COLO829 (cell line): Measurements from ENCODE around the gene ADAM12.
"Not testable (repeated sequence)": the region's sequence is repeated elsewhere in the genome, so short reads cannot be mapped to it uniquely, and the experiment has no call there.

Experiments used
- DNase-seq: peaks from one replicate; pipeline ENCODE4 v3.0.0; 2012; ENCODE audit warnings: low spot score

ADAM12 gene

DNA sequence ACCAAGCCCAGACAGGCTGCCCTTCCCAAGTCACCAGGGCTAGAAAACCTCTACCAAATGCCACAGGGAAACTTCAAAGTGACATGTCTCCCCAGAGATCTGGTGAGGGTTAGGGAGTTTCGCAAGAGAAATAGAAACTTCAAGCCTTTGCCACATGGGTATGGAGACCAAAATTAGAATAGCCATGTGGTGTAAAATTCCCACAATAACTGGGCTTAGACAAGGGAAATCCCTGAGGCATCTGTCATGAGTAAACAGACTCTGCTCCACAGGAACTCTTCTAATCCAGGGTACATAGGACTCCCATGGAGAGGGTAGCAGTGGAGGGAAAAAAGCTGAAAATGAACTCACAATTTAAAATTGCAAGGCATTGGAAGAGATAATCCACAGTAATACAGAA, 14.3 kb downstream of the ADAM12 start:
- DNase-seq, result no peak

DNA sequence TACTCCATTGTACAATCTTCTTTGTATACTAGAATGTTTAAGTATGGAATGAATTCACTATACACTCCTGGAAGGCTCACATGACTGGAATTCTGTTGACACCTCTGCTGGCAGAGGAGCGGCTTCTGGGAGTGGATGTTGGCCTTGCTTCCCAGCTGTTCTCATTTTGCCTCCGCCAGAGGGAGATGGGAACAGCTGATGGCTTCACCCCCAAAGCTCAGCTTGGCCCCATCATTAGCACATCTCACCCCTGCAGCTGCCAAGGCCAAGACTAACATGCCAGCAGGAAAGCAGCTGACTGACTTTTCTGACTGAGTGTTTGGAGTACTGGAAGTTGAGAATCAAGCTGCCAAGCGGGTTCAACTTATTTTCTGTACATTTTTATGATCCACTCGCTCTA, 15.1 kb downstream of the ADAM12 start:
- DNase-seq, result no peak

DNA sequence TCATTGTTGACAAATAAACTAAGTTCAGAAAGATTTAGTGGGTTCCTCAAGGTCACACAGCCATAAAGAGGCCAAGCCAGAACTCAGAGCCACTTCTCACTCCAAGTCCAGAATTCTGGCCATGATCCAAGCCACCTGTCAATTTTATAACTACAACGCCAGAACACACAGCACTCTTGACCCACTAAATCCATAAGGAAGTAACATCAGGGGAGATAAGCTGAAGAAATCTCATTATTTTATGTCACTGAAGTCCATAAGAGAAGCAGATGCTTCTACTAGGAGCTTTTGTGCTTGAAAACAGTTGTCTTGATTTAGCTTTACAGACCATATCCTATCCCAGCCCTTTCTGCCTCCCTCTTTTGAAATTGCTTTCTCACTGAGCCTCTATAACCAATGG, 15.9 kb downstream of the ADAM12 start:
- DNase-seq, result no peak

DNA sequence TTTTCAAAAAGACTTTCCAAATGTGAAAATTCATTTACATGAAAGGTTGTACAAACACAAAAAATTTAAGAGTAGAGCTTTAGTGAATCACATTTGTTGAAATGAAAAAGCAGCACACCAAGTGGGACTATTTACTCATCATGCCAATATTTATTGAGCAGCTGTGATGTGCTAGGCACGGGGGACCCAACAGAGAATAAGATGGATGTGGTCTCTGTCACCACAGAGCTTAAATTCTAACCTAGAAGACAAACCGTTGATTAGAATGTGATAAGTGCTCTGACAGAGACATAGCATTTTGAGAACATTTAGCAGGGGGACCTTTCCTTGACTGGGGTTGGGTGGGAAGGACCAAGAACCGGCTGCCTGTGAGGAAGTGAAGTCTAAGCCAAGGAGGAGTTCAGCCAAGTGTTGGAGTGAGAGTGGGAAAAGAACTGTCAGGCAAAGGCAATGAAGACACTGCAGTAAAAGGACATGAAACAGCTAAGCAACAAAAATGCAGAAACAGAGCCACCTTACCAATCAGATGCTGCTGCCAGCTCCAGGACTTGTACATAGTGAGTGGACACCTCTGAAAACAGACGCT, 19.1 kb downstream of the ADAM12 start:
- DNase-seq, result no peak

DNA sequence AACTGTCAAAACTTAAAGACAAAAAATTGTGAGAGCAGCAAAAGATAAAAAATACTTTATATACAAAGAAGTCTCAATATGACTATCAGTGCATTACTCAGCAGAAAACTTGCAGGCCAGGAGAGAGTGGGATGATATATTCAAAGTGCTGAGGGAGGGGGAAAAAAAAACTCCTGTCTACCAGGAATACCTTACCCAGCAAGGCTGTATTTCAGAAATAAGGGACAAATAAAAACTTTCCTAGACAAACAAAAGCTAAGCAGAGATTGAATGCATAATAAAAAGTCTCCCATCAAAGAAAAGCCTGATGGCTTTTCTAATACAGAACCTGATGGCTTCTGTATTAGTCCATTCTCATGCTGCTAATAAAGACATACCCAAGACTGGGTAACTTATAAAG, 31.1 kb downstream of the ADAM12 start:
- DNase-seq, result no peak

DNA sequence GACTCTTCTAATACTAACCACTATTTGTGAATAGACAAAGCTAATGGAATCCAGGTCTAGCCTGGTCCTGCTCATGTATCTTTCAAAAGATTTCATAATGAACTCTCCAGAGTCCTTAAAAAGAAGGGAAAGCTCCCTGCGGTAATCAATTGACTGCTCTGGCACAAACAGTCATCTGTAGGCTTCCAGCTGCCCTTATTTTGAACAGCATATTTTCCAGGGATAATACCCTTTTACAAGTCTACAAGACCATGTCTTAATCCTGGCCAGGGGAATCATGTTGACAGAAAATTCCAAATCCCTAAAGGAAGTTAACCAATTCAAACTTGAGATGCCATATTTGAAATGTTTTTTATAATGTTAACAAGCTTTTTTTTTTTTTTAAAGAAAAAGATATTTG, 34.6 kb downstream of the ADAM12 start:
- DNase-seq, result no peak

DNA sequence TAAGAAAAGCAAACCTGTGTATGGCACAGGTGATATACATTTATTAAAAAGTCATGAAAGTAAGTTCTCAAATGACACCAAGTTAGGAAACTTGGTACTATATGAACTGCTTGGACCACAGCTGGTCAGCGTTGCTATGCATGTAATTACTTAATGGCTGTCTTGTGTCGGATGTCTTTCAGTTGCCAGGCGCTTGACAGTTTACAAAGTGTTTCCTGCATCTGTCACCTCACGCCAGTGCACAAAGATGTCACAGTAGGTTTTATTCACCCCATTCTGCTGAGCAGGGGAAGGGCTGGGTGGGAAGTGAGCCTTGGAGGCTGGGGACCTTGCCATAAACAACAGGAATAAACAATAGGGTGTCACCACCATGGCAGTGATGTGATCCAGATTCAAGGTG, 35.8 kb downstream of the ADAM12 start:
- DNase-seq, result no peak

DNA sequence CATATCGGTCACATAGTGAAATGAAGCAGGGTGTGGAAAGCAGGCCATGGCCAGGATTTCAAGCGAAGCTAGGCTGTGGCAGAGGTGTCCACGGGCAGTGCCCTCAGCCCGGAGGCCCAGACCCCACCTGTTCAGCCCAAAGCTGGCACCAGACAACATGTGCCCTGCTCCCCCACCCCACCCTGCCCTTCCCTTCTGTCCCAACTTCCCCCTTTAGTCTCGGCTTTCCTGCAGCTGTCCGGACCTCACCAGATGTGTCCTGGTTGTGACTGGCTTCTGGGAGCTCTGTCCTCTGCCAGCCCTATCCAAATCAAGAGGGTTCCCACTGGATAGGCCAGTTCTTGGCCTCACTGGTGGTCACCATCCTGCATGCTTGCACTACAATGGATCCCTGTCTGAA, 37.3 kb downstream of the ADAM12 start:
- no peak for DNase-seq

DNA sequence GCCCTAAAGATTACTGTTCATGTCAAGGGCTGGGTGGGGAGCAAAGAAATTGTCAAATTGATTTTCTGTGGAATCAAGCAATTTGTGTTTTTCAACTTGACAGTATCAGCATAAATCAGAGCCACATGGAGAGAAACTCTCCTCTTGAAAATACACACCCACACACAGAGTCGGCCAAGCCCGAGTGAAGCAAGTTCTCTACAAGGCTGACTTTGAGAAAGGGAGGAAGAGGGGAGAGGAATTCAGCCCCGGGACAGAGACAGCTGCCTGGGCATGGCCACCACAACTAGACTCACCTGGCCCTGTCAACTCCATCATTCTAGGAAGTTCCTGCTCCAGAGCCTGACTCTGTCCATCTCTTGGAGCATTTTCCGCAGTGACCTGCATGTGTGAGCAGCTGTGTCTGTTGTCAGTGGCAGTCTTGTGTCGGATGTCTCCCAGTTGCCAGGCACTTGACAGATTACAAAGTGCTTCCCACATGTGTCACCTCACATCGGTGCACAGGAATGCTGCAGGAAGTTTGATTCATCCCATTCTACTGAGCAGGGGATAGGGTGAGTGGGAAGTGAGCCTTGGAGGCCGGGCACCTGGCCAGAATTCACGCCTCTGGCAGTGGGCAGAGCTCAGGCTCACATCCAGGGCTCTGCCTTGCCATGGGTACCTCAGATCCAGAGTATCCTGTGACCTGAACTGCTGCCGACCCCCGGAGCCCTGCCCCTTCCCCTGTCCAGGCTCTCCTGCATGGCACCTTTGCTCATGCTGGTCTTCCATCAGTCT, 37.9 kb downstream of the ADAM12 start:
- DNase-seq, result no peak

DNA sequence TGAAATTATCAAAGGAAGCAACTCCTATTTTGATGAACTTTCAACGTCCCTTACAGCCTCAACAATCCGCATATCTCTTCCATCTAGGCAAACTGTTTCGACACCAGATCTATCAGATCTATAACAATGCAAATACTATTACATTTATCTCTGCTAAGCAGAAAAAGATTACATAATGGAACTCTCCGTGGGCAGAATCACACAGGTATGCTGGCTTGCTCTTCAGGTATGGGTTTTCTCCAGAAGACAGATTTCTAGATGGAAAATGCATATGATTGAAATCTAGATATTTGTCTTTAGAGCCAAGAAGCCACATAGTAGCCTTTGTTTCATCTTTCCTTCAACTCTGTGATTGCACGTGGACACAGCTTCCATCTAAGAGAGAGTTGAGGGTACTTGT, 38.6 kb downstream of the ADAM12 start:
- no peak for DNase-seq

DNA sequence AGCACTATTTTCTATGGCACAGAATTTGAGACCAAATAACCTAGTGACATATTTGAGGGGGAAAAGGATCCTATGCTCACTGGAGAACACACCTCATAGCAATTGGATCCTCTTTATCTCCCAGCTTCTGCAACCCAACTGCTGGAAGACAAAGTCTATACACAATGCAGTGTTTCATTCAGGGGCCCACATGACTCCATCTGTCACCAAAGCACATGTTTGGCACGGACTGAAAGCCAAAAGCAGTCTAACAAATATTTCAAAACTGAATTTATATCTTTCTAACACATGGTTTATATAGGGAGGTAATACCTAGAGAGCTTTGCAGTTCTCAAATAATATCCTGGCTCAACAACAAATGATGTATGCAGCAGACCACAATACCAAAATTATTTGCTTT, 39.2 kb downstream of the ADAM12 start:
- no peak for DNase-seq

DNA sequence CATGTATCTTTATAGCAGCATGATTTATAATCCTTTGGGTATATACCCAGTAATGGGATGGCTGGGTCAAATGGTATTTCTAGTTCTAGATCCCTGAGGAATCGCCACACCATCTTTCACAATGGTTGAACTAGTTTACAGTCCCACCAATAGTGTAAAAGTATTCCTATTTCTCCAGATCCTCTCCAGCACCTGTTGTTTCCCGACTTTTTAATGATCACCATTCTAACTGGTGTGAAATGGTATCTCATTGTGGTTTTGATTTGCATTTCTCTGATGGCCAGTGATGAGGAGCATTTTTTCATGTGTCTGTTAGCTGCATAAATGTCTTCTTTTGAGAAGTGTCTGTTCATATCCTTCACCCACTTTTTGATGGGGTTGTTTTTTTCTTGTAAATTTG, 44.8 kb downstream of the ADAM12 start:
- DNase-seq, result not testable (repeated sequence)

DNA sequence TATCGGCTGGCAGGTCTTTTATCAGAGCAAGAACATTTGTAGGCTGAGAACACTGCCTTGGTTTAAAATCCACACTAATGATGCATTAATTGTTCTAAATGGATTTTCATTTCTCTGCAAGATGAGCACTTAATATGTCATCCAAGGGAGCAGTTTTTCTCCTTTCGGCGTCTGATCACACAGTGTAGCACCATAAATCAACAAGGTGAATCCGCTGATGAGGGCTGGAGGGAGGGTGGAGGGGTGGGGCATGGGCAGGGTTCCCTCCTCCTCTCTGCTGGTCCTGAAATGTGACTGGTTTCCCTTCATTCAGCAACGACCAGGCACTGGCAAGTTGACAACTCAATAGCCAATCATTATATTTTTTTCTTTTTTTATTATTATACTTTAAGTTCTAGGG, 45.6 kb downstream of the ADAM12 start:
- no peak for DNase-seq

DNA sequence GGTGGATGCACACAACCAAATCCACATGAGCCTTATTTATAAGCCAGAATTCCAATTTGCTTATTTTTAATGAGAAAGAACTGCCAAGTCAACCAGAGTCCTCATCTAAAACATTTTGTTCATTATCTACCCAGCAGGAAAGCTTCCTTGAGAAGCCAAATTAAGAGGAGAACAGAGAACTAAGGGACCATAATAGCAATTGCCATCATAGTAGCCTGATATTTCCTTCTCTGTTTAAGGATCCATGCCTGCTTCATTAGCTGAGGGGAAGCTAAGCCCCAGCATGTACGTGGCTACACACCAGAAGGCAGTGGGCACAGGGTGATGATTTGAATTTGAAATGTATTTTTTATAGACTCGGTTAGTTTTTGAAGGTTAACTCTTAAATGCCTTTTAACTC, 46.8 kb downstream of the ADAM12 start:
- no peak for DNase-seq

DNA sequence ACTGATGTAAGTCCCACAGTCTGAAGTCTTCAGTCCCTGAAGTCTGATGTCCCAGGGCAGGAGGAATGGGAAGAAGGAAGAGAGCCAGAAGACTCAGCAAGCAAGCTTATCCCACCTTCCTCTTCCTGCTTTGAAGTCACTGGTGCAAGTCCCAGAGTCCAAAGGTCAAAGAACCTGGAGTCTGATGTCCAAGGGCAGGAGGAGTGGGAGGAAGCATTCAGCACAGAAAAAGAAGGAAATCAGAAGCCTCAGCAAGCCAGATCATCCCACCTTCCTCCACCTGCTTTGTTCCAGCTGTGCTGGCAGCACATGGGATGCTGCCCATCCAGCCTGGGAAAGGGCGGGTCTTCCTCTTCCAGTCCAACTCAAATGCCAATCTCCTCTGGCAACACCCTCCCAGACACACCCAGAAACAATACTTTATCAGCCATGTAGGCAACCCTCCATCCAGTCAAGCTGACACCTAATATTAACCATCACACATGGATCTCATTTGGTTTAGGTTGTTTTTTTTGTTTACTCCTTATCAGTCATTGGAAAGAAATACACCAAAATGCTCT, 50.9 kb downstream of the ADAM12 start:
- DNase-seq, result no peak

DNA sequence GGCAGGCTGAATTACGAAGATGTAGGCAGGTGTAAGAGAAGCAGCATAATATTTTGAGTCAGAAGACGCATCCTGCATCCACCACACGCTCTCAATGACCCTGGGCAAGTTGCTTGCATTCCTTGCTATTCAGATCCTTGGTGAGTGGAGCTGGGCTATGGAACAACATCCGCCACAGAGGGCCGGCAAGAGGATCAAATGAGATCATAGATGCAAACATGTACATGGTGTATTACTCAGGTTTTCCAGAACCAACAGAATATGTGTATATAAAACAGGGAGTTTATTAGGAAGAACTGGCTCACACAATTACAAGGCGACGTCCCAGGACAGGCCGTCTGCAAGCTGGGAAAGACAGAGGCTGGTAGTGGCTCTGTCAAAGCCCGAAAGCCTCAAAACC, 51.5 kb downstream of the ADAM12 start:
- no peak for DNase-seq

DNA sequence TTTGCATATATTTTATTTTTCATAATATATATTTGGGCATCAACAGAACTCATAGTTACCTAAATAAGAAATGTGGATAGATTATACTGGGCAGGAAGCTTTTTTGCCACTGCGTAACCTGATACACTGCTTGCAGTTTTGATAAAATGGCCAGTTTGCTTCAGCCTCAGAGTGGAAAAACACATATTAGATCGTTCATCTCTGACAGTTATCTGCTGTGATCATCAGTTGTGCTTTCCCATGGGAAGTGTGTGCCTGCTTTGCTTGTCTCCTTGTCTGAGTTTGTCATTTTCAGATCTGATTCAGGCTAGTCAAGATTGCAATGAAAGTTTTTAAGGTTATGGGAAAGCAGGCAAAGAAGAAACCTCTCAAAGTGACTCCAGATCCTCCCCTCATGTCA, 54.0 kb downstream of the ADAM12 start:
- DNase-seq, result no peak

DNA sequence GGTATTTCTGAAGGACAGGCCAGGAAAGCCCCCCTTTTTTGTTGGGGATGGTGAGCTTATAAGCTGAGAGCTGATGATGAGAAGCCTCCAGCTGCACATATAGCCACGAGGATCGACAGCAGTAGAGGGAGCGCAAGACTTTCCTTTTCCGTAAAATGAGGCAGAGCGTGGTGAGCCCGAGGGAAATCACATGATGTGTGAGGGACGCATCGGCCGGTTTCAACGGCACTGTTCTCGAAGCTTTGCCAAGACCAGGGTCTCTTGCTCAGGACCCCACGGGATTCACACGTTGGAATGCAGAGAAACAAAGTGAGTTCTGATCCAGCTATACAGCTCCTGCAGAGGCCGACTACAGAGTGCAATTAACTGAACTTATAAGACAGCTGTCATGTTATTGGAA, 55.7 kb downstream of the ADAM12 start:
- no peak for DNase-seq

DNA sequence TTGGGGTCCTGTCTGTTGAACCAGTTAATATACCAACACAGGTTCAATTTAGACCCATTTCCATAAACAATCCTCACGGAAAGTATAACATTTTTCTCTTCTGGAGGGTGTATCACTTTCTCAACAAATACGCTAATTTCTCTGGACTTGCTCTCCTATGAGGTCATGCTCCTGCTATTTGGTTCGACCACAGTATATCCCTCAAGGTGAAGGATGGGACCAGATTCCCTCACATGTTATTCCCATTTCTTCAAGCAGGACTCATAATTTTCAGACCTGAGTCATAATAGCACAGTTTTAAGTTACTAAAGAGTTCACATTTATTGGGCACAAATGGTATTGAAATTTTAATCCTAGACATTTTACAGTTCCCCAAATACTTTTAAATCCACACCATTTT, 57.2 kb downstream of the ADAM12 start:
- no peak for DNase-seq

DNA sequence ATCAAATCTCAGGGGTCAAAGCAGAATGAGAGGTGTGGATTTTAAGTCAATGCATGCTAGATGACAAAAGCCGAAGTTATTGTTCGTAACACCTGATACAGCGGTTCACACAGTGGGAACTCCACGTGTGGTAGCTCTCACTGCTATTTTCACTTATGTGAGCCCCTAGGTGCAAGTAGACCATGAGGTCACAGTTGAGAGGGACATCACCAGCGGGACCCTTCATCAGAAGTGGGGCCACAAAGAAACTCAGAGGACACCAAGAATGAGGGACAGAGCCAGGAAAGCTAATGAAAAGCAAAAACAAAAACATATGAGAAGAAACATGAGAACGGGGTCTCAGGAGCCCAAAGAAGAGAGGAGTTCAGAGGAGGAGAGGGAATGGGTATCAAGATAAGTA, 63.5 kb downstream of the ADAM12 start:
- DNase-seq, result no peak

DNA sequence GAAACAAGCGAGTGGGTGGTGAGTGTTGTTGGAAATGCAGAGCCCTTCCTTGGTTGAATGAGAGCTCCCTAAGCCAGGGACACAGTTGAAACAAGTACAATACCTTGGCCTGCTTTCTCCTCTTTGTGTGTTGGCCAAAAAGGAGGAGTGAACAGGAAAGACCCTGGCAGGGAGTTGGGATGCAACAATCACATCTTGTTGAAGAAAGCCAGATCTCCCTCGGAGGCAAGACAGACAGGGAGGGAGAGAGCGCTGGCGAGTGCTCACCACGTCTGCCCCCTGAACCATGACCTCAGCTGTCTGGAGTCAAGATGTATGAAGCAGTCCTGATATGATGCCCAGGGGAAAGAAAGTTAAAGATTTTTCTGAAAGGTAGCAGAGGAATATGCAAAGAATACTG, 66.8 kb downstream of the ADAM12 start:
- DNase-seq, result no peak

DNA sequence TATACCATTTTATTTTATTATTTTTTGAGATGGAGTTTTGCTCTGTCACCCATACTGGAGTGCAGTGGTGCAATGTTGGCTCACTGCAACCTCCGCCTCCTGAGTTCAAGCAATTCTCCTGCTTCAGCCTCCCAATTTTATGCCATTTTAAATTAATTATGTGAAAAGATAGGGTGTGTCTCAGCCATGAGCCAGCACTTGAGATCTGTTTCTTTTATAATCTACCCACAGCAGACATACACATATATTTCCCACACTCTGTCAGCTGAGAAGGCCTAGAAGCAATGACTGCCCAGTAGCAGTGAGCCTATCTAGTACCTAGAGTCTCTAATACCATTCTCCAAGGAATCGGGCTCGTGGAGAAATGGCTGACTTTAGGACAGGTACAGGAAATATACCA, 70.5 kb downstream of the ADAM12 start:
- no peak for DNase-seq

DNA sequence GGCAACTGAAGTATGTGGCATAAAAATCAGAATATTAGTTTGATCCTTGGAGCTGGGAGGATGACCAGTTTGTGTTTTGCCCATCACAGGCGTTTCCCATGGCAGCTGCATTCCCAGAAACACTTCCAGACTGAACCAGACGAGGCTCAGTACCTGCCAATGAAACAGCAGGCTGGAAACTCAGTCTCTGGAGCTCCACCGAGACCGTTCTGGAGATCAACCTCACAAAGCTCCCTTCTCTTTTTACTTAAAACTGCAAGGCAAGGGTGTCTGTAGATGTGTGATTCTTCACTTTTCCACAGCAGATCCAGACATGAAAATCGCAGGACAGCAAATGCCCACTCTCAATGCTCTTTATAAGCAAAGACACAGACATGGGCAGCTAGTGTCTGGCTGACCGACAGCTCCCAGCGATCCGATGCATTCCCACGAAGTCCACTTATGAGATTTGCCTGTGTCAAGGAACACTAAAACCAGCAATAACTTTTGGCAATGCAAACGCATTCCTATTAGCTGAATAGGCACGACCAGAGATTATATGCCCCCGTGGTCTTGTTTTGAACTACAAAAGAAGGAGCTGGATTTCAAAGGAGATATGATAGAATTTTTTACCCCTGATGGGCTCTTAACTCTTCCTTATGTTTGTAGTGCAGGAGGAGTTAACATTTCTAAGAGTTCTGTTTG, 72.6 kb downstream of the ADAM12 start:
- DNase-seq, result no peak
